AG20443 (cell line): ENCODE results near the gene KDM4C.
A peak's percentile ranks its signal among the peaks of the same experiment; 100 is the strongest.
"Not testable (repeated sequence)": the region's sequence is repeated elsewhere in the genome, so short reads cannot be mapped to it uniquely, and the experiment has no call there.

Source experiments
- DNase-seq: peaks from one replicate; pipeline ENCODE4 v3.0.0; 2012; ENCODE audit warnings: low spot score, mixed read lengths

The KDM4C gene

GRCh38 chr9:6764523-6764922 is 6.8 kb downstream of the KDM4C start:
- no peak for DNase-seq

GRCh38 chr9:6764950-6765349 is 7.2 kb downstream of the KDM4C start:
- no peak for DNase-seq

- no peak for DNase-seq
These were observed 7.6 kb downstream of the KDM4C start for GRCh38 chr9:6765396-6765795.

- no peak for DNase-seq
These were observed 8.8 kb downstream of the KDM4C start for GRCh38 chr9:6766606-6767005.

GRCh38 chr9:6768587-6768986 is 10.8 kb downstream of the KDM4C start:
- not testable (repeated sequence) for DNase-seq

GRCh38 chr9:6771722-6772121 is 13.9 kb downstream of the KDM4C start:
- no peak for DNase-seq

GRCh38 chr9:6777213-6777902 is 19.6 kb downstream of the KDM4C start:
- no peak for DNase-seq

- no peak for DNase-seq
These were observed 21.9 kb downstream of the KDM4C start for GRCh38 chr9:6779417-6780241.

- DNase-seq: no peak
These were observed 22.9 kb downstream of the KDM4C start for GRCh38 chr9:6780690-6781089.

GRCh38 chr9:6781476-6781875 is 23.7 kb downstream of the KDM4C start:
- DNase-seq: no peak

GRCh38 chr9:6782345-6782744 is 24.6 kb downstream of the KDM4C start:
- no peak for DNase-seq

- no peak for DNase-seq
These were observed 25.2 kb downstream of the KDM4C start for GRCh38 chr9:6782981-6783380.

- no peak for DNase-seq
These were observed 26.0 kb downstream of the KDM4C start for GRCh38 chr9:6783753-6784152.

GRCh38 chr9:6785682-6786081 is 27.9 kb downstream of the KDM4C start:
- DNase-seq: no peak

- no peak for DNase-seq
These were observed 30.0 kb downstream of the KDM4C start for GRCh38 chr9:6787793-6788161.

GRCh38 chr9:6788162-6789016 is 30.6 kb downstream of the KDM4C start:
- peak; percentile 80 for DNase-seq

- DNase-seq: not testable (repeated sequence)
These were observed 31.2 kb downstream of the KDM4C start for GRCh38 chr9:6789017-6789338.

GRCh38 chr9:6790866-6791265 is 33.1 kb downstream of the KDM4C start:
- no peak for DNase-seq

GRCh38 chr9:6793203-6793602 is 35.4 kb downstream of the KDM4C start:
- DNase-seq: no peak

- no peak for DNase-seq
These were observed 37.2 kb downstream of the KDM4C start for GRCh38 chr9:6794936-6795335.

- DNase-seq: no peak
These were observed 45.2 kb downstream of the KDM4C start for GRCh38 chr9:6802926-6803325.

GRCh38 chr9:6805532-6805931 is 47.8 kb downstream of the KDM4C start:
- peak; percentile 50 for DNase-seq

GRCh38 chr9:6806318-6806717 is 48.5 kb downstream of the KDM4C start:
- DNase-seq: not testable (repeated sequence)
